ENCODE measurements around the gene CST9L.
"Not testable (repeated sequence)": the region's sequence is repeated elsewhere in the genome, so short reads cannot be mapped to it uniquely, and the experiment has no call there.

The CST9L gene

GRCh38 chr20:23586735-23587525 is 18.6 kb upstream of the CST9L start:
- no peak for DNase-seq (ENCODE audit: low read depth)

GRCh38 chr20:23585808-23586734 is 17.8 kb upstream of the CST9L start:
- DNase-seq (ENCODE audit: low read depth), result no peak

DNA sequence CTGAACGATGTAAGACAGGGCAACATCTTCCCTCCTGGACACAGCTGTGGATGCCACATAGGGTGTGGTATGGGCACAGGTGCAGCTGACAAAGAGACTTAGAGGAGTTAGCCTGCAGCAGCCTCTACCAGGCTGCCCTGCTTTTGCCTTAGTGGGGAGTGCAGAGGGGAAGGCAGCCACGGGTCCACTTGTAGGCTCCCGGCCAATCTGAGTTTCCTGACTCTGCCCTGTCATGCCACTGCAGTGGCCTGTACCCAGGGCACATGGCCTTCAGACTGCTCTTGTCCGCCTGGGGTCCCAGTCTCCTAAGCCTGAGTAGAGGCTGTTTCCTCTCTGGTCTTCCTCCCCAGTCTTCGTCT is 17.1 kb upstream of the CST9L start:
- DNase-seq (ENCODE audit: low read depth), result no peak

DNA sequence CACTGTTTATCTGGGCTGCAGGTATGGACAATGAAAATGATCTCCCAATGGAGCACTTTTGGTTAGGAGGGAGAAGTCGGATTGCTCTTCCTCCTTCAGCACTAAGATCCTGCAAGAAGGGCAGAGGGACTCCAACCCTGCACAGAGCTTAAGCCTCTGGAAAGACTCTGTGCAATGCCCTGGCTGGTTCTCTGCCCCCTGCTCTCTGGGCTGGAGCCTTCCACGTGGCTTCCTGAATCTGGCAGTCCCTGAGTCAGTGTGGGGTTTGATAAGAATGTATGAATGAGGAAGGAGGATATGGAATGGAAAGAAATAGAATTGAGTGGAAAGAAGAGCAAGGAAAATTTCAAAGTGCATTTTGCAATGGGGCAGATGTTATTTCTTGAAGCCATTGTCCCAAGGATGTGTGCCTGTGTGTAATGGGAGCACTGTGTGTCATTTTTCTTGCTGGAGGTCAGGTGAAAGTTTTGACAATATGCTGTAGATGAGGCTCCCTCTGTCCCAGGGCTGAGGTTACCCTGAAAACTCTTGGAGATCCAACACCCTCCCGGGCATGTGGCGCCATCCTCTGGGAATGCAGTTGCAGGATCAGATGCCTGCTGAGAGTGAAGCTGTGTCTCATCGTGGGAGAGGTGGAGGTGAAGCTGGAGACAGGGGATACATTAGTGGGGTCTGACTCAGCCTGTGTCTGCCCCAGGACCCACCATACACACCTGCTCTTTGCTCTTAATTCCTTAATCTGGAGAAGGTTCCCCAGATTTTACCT is 16.3 kb upstream of the CST9L start:
- DNase-seq (ENCODE audit: low read depth), result no peak

GRCh38 chr20:23583526-23583925 is 15.2 kb upstream of the CST9L start:
- no peak for DNase-seq (ENCODE audit: low read depth)

- no peak for DNase-seq (ENCODE audit: low read depth)
These were observed 14.0 kb upstream of the CST9L start for GRCh38 chr20:23582293-23582692.

GRCh38 chr20:23581833-23582232 is 13.5 kb upstream of the CST9L start:
- not testable (repeated sequence) for DNase-seq (ENCODE audit: low read depth)

GRCh38 chr20:23574977-23575376 is 6.7 kb upstream of the CST9L start:
- DNase-seq (ENCODE audit: low read depth), result no peak

DNA sequence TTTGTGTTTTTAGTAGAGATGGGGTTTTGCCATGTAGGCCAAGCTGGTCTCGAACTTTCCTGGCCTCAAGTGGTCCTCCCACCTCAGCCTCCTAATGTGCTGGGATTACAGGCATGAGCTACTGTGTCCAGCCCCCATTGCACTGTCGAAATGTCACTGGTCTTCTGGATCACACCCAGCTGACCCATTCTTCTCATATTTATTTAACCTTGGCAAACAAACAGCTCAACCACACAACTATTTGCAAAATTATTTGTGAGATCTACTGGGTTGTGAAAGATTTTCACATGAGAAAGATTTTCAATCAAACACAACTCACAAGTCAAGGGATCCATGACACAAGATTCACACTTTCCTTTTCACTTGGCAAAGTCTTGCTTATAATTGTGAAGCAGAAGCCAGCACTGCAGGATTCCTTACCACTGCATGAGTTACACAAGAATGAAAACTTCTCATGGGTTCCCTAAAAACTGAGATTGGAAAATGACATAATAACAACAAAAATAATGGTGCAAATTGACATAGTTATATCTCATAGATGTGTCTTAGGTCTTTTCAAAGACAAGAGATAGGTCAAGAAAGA is 2.0 kb upstream of the CST9L start:
- no peak for DNase-seq (ENCODE audit: low read depth)

- no peak for DNase-seq (ENCODE audit: low read depth)
These were observed 1.3 kb upstream of the CST9L start for GRCh38 chr20:23569570-23569969.

DNA sequence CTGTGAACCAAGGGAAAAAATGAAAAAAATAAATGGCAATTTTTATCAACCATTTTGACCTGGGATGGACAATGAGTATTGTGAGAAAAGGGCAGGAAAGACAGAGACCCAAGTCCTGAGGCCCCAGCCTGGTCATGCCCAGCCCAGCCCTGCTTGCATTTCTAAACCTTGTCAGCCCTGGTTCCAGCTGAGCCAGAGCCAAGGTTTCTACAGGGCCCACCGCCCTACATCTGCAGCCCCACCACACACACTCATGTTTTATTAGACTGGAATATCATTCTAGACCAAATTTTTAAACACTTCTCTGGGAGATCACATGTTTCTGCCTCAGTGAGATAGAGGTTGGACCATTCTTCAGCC is 667 bp upstream of the CST9L start:
- no peak for DNase-seq (ENCODE audit: low read depth)

DNA sequence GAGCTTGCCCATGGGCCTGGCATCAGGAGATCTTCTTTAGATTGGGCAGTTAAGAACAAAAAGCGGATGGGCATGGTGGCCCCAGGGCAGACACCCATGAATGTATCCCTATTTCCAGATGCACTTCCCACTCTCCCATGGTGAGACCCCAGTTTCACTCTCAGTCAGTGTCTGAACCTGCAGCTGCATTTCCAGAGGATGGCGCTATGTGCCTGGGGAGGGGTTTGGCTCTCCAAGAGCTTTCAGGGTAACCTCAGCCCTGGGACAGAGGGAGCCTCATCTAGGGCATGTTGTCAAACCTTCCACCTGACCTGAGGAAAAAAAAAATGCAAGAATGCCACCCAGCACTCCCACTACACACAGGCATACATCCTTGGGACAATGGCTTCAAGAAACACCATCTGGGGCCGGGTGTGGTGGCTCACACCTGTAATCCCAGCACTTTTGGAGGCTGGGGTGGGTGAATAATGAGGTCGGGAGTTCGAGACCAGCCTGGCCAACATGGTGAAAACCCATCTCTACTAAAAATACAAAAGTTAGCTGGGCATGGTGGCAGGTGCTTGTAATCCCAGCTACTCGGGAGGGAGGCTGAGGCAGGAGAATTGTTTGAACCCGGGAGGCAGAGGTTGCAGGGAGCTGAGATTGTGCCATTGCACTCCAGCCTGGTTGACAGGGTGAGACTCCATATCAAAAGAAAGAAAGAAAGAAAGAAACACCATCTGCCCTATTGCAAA is 1.9 kb downstream of the CST9L start:
- DNase-seq (ENCODE audit: low read depth), result no peak

DNA sequence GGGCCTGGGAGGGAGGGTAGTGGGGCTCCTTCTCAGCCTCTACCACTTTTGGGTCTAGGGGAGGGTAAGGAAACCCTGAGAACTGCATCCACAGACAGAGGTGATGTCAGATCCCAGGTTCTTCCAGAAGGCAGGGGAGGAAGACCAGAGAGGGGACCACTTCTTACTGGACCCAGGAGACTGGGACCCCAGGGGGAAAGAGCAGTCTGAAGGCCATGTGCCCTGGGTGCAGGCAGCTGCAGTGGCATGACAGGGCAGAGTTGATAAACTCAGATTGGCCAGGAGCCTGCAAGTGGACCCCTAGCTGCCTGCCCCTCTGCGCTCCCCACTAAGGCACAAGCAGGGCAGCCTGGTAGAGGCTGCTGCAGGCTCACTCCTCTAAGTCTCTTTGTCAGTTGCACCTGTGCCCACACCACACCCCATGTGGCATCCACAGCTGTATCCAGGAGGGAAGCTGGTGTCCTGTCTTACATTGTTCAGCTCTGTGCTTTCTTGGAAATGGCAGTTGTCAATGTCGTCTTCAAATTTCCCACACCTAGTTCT is 2.7 kb downstream of the CST9L start:
- no peak for DNase-seq (ENCODE audit: low read depth)

DNA sequence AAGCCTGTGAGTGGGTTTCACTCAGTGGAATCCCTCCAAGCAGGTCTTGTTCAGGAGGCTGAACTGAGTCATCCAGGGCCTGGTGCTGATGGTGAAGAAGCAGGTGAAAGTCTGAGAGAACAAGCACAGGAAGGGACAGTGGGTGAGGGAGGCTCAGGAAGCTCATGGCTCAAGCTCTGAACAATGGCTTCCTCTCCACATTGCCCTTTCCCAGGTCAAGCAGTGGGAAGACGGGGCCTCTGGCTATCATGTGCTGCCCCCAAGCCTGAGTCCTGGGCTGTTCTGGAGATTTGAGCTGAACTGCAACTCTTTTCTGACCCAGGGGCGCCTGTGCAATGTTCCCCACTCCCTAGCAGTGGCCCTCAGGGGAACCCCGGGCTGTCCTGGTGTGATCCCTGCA is 3.4 kb downstream of the CST9L start:
- DNase-seq (ENCODE audit: low read depth), result no peak

DNA sequence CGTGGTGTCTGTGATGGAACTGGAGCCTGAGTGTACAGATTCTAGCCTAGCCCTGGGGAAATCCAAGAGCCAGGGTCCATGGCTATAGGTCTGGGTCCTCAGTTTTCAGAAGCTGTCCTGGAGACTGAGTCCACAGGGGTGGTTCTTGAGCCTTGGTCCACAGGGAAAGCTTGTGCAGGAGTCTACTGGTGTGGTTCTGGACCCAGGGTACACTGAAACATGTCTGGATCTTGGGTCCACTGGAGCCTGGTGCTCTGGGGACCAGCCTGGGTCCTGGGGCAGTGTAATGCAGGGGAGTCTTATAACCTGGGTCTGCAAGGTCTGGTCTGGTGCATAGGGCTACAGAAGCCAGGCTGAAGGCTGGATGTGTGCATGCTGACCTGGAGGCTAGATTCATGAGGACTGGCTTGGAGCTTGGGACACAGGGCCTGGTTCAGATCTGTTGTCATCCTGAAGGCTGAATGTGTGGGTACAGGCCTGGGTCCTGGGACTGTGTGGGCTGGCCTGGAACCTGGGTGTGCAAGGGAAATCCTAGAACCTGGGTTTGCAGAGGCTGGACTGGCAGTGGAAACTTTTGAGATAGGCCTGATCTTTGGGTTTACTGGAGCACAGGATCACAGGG is 5.5 kb downstream of the CST9L start:
- DNase-seq (ENCODE audit: low read depth), result no peak

DNA sequence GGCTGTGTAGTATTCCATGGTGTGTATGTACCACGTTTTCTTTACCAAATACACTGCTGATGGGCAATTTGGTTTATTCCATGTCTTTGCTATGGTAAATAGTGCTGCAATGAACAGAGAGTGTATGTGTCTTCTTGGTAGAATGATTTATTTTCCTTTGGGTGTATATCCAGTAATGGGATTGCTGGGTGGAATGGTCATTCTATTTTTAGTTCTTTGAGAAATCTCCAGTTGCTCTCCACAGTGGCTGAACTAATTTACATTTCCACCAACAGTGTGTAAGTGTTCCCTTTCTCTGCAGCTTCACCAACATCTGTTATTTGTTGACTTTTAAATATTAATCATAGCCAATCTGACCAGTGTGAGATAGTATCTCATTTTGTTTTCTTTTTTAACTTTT is 13.9 kb downstream of the CST9L start:
- DNase-seq (ENCODE audit: low read depth), result no peak

DNA sequence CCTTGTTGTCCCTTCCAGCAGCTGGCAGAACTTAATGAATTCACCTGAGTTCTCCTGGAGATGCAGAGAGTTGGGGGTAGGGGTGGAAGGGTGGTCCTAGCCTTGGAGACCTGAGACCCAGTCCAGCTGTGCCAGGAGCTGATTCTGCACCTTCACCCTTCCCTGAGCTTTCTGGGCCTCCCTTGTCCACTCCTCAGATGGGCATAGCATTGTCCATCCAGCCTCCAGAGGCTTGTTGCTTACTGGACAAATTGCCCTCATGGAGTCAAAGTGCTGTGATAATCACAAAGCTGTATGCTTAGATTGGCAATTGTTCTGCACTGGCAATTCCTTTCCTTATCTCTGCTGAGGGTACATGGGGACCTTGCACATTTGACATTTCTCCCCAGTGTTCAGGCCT is 16.5 kb downstream of the CST9L start:
- no peak for DNase-seq (ENCODE audit: low read depth)

- no peak for DNase-seq (ENCODE audit: low read depth)
These were observed 16.9 kb downstream of the CST9L start for GRCh38 chr20:23551383-23551782.

DNA sequence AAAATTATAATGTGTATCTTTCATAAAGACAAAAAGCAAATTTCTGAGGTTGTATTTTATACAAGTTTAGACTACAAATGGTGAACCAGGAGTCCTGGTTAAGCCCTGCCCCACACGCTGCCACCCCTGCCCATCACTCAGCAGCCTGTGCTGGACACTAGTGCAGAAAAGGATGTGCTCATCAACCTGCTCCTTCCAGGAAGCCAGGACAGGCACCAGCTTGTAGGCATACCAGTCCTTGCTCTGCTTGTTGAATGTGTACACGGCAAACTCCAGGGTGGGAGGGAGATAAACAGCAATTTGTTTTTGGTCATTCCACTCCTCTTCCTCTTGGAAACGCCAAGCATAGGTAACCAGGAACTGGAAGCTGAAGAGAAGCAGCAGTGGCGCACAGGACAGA is 18.1 kb downstream of the CST9L start:
- no peak for DNase-seq (ENCODE audit: low read depth)

- DNase-seq (ENCODE audit: low read depth), result no peak
These were observed 19.9 kb downstream of the CST9L start for GRCh38 chr20:23548408-23548807.

- no peak for DNase-seq (ENCODE audit: low read depth)
These were observed 20.7 kb downstream of the CST9L start for GRCh38 chr20:23547613-23548012.

Data from fibroblast of the conjunctiva (primary cell).